Urothelium cell line (cell line): ENCODE measurements around the gene DEFB131B.
A peak's percentile ranks its signal among the peaks of the same experiment; 100 is the strongest.
"Not testable (repeated sequence)": the region's sequence is repeated elsewhere in the genome, so short reads cannot be mapped to it uniquely, and the experiment has no call there.

Experiments used
- DNase-seq: peaks from one replicate; pipeline ENCODE4 v3.0.0; 2011; ENCODE audit warnings: low spot score, mixed read lengths
- FAIRE-seq: peaks from 2 replicates; lab custom pipeline; 2011; peaks lifted over from hg19 to GRCh38; lab: Jason Lieb, UNC

The DEFB131B gene

DNA sequence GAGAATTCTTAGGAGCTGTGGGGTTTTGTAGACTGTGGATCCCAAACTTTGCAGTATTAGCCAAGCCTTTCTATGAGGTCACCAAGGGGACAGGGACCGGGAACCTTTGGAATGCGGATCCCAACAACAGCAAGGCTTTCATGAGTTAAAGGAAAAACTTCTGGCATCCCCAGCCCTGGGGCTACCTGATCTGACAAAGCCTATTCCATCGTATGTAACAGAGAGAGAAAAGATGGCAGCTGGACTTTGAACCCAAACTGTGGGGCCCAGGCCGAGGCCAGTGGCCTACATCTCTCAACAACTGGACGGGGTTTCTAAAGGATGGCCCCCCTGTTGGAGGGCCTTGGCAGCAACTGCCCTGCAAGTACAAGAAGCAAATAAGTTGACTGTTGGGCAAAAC, 32.5 kb downstream of the DEFB131B start:
- FAIRE-seq, result not testable (repeated sequence)

DNA sequence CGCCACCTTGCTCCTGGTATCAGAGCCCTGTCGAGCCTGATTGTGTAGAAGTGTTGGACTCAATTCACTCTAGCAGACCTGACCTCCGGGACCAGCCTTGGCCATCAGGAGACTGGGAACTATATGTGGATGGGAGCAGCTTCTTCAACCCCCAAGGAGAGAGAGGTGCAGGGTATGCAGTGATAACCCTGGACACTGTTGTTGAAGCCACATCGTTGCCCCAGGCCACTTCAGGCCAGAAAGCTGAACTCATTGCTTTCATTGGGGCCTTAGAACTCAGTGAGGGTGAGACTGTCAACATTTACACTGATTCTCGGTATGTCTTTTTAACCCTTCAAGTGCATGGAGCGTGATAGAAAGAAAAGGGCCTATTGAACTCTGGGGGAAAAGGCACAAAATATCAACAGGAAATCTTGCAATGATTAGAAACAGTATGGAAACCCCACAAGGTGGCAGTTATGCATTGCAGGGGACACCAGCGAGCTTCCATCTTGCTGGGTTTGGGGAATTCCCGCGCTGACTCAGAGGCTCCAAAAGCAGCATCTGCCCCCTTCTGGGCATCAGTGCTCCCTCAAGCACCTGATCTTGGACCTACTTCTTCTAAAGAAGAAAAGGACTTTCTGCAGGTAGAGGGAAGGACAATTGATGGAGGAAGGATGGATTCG, 33.2 kb downstream of the DEFB131B start:
- not testable (repeated sequence) for DNase-seq, FAIRE-seq

More for the DNA sequence above, 32.5 kb downstream of the DEFB131B start:
- not testable (repeated sequence) for DNase-seq

DNA sequence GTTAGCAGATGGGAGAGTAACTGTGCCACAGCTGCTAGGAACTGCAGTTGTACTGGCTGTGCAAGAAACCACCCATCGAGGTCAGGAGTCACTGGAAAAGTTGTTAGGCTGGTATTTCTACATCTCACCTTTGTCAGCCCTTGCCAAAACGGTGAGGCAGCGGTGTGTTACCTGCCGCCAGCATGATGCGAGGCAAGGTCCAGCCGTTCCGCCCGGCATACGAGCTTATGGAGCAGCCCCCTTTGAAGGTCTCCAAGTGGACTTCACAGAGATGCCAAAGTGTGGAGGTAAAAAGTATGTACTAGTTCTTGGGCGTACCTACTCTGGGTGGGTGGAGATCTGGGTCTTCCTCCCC, 33.7 kb downstream of the DEFB131B start:
- not testable (repeated sequence) for FAIRE-seq, DNase-seq

DNA sequence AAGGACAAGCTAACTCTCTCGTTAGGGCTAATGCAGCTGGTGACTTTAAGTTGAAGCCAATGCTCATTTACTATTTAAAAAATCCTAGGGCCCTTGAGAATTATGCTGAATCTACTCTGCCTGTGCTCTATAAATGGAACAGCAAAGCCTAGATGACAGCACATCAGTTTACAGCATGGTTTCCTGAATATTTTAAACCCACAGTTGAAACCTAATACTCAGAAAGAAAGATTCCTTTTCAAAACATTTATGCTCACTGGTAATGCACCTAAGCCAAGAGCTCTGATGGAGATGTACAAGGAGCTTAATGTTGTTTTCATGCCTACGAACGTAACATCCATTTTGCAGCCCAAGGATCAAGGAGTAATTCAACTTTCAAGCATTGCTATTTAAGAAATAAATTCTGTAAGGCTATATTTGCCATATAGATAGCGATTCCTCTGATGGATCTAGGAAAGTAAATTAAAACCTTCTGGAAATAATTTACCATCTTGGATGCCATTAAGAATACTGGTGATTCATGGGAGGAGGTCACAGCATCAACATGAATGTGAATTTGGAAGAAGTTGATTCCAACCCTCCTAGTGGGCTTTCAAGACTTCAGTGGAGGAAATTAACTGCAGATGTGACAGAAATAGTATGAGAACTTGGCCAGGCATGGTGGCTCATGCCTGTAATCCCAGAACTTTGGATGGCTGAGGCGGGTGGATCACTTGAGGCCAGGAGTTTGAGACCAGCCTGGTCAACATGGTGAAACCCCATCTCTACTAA, 35.7 kb downstream of the DEFB131B start:
- FAIRE-seq (no peak), DNase-seq (no peak)

DNA sequence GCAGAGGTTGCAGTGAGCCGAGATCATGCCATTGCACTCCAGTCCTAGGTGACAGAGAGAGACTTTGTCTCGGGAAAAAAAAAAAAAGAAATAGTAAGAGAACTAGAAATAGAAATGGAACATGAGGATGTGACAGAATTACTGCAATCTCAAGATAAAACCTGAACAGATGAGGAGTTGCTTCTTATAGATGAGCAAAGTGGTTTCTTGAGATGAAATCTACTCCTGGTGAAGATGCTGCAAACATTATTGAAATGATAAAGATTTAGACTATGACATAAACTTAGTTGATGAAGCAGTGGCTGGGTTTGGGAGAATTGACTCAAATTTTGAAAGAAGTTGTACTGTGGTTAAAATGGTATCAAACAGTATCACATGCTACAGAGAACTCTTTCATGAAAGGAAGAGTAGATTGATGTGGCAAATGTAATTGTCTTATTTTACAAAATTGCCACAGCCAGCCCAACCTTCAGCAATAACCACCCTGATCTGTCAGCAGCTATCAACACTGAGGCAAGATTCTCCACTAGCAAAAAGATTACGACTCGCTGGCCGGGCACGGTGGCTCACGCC, 36.5 kb downstream of the DEFB131B start:
- DNase-seq, result no peak
- FAIRE-seq, result no peak

DNA sequence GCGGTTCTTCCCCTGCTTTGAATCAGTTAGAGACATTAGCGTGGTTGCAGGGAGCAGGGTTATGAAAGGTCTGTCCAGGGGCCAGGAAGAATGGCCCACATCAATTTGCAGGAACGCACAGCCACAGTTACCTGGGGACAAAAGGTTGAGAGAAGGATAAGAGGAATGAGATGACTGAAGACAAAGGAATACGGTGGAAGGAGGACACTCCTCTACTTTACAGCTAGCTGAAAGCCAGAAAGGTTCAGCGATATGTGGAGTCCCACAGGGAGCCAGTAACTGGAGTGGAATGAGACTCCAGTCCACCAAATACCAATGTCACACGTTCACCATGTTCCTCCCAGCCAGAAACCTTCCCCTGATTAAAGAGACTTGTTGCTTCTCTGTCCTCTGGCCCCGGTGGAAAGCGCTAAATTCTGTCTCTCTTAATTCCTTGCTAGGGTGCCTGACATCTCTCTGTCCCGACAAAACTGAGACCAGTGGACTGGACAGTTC, 39.4 kb downstream of the DEFB131B start:
- DNase-seq (no peak), FAIRE-seq (no peak)

DNA sequence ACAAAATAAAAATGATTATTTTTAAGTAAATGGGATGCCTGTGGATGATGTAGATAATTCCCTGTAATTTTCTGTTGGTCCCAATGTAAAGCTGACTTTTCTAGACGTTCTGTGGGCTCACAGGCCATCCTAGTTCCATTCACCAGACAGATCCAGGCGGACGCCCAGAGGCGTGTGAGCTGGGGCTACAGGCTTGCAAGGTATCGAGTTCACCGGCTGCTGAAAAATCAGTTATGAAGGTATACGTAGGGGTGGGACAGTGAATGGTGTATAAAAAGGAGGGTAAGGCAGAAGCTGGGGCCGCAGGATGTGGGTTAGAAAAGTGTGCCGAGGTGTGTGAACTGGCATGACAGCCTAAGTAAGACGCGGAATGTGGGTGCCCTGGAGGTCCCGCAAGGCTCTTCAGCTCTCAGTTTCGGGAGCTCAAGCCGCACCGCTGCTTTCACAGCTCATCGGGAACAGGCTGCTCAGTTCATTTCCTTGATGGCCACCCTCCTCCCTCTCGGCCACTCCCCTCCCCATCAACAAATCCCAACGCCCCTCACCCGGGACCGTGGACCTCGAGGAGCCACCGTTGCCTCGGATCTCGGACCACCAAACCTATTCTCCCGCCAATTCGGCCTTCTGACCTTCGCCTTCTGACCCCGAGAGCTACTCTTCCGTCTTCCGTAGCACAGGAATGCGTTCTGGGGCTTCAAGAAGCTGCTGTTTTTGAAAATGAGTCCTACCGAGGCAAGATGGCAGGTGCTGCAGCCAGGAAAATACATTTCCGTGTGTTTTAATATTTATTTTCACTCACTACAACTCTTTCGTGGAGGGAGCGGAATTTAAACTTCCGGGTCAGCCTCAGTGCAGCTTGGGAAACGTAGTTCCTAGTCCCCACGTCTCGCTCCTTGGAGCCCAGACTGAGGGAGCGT, 49.8 kb downstream of the DEFB131B start, which contains the start of gene XNDC1N:
Gene XNDC1N (minus strand): TSS at position 775 of the 917 bp plus-strand sequence. CDS start 5,241 bp downstream, outside the sequence.
- DNase-seq (peak; percentile 88), FAIRE-seq (no peak)

DNA sequence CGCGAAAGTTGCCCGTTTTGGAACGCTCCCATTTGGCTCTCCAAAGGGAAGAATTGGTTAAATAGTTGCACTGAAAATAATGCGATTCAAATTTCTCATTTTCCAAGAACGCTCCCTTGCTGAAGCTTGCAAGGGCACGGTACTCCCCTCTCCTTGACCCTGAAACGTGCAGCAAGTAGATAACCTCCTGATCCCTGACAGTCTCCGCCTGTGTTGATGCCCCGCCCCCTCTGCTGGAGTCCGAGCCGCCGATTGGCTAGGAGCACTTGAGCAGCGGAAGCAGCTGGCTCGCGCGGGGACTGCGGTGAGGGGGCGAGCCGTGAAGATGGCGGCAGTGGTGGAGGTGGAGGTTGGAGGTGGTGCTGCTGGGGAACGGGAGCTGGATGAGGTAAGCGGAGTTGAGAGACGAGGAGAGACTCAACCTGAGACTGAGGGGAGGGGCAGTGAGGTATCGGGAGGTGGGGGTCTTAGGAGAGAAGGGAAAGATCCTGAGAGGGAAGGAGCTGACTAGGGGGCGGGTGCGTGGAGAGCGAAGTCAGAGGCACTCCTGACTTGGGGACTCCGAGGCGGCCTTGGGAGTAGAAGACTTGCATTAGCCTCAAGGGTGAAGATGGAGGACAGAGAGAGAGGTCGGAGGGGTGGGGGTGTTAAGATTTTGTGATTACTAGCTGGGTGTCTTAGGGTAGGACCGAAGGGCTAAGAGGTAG, 50.6 kb downstream of the DEFB131B start, which contains the start of gene RNF121:
Gene RNF121 (plus strand): TSS at position 310 of the 707 bp plus-strand sequence. CDS start 16 bp downstream, at position 326.
- peak; percentile 68 for FAIRE-seq
- peak; percentile 97 for DNase-seq

DNA sequence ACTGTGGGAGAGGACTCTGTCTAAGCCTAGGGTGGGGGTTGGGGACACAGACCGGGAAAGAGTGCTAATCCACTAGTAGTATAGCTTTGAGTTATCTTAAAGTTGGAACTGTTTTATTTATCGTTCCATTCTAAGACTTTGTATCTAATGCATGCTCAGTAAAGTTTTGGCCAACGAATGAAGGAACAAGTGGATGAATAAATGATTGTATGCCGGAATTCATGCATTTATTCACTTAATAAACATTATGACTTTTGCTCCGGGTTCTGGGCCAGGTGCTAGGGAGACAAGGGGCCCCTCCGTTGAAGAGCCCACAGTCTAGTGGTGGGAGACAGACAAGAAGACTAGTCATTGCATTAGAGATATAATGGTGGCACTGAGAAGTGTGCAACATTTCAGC, 51.2 kb downstream of the DEFB131B start:
- DNase-seq (no peak), FAIRE-seq (no peak)

DNA sequence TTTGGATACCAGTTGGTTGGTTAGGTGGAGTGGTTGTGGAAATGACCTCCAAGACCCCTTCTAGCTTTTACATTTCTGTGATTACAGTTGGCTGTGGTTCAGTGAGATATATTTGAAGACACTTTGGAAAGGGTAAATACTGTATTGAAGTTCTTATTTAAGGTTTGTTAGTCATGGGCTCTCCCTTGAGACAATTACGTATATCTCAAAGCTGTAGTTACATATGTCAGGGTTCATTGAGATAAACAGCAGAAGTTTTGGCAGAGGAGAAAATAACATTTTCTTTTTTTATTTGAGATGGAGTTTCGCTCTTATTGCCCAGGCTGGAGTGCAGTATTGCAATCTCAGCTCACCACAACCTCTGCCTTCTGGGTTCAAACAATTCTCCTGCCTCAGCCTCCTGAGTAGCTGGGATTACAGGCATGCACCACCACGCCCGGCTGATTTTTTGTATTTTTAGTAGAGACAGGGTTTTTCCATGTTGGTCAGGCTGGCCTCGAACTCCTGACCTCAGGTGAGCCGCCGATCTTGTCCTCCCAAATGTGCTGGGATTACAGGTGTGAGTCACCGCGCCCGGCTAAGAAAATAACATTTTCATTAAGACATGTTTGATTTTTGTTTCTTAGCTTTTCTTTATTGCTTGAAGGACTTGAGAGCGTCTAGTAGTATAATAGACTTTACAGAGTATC, 52.4 kb downstream of the DEFB131B start:
- FAIRE-seq, result no peak
- DNase-seq, result no peak

DNA sequence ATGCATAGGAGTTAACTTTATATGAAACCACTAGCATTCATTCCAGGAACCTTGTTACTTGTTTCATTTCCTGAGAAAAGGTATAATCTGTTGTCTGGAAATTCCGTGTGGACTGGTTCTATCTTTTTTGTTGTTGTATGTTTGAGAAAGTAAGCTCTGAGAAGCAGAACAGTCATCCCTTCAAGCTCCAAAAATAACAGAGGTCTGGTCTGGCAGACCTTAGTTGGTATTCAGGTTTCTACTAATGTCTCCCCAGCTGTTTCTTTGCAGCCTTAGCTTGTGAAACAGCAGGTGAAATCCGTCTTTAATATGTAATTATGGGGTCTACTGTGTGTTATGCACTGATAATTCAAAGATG, 53.0 kb downstream of the DEFB131B start:
- DNase-seq (no peak), FAIRE-seq (no peak)

DNA sequence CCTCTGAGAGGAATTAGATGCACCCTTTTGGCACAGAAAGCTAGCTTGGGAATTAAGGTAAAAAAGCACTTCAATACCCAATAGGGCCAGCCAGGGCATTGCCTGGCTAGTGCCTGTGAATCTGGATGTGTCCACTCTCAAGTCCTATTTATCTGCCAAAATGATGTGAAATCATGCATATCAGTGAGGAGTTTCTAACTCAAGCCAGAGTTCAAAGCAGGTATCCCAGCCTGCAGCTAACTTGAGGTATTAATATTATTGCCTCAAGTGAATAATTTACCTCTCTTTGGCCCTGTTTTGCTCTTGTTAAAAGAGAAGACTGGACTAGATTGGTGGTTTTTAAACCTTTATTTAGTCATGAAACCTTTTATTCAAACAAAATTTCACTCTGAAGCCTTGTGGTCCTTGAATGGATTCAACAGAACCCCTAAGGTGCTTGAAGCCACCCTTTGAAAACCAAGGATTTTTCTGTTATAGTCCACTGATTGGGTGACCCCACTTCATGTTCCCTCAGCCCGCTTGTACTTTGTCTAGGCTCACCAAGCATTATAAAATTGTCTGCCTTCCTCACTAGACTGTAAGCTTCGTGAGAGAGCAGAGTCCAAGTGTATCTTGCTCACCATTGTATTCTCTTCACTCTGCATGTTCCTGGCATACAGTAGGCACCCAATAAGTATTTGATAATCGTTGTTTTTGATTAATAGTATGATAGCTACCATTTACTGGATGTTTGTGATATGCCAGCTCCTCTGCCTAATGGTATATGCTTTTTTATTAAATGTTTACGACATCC, 55.1 kb downstream of the DEFB131B start:
- FAIRE-seq (no peak), DNase-seq (no peak)
